GM12878 (cell line): ENCODE measurements around the gene RADIL. TPM values are rescaled to one million over a fixed set of nuclear protein-coding genes. Genes with fewer than 3 reads are reported as not detected.

ENCODE experiments used
- ATAC-seq: fragments of 200-7000 bp; cut with Tn5 transposase; 3 replicates; pipeline ENCODE4 v1.9.1; 2020; ENCODE audit warnings: mild to moderate bottlenecking, moderate library complexity
- BruUV-seq: library from RNA; stranded (reverse); fragments of 400-500 nt; replicated peaks from 2 replicates; lab custom pipeline; 2021; lab: Mats Ljungman, UMichigan
- CTCF ChIA-PET: fragments of 300-600 bp; sonication (Branson Sonifier 250); formaldehyde crosslinking; extraction: SDS; loops from one replicate; lab custom pipeline; 2021; ENCODE audit warnings: inconsistent platforms; lab: Yijun Ruan, JAX
- POLR2A ChIA-PET: fragments of 350-600 bp; formaldehyde crosslinking; extraction: SDS; loops from one replicate; lab custom pipeline; 2021; ENCODE audit warnings: inconsistent platforms; lab: Charles Lee
- RAD21 ChIA-PET: fragments of 300-600 bp; sonication (Branson Sonifier 250); formaldehyde crosslinking; loops from one replicate; lab custom pipeline; 2023; ENCODE audit warnings: antibody characterized with exemption; ENCODE audit not compliant: unreplicated experiment; lab: Charles Lee
- SMC1A ChIA-PET: fragments of 300-600 bp; sonication (Branson Sonifier 250); formaldehyde crosslinking; loops from one replicate; lab custom pipeline; 2023; ENCODE audit not compliant: unreplicated experiment, uncharacterized antibody; lab: Charles Lee
- DNase-seq: peaks from one replicate; pipeline ENCODE4 v3.0.0-alpha.2; 2011; ENCODE audit warnings: low read depth, low spot score
- FAIRE-seq: peaks from 3 replicates; lab custom pipeline; 2011; peaks lifted over from hg19 to GRCh38; lab: Jason Lieb, UNC
- H2AFZ ChIP-seq: 2 replicates; pipeline ENCODE4 v1.6.0; 2011; ENCODE audit warnings: low read depth, low read length, control low read depth; ENCODE audit not compliant: control insufficient read depth
- H3K27ac ChIP-seq: 2 replicates; pipeline ENCODE4 v1.5.1; 2011; ENCODE audit warnings: control low read depth; ENCODE audit not compliant: control insufficient read depth, insufficient read depth
- H3K27me3 ChIP-seq, 2 experiments: replicated peaks in 1 of 2; 2 replicates each; pipeline versions ENCODE4 v1.6.0 to v1.6.1; 2011; ENCODE audit warnings: low read length in 1 of 2; ENCODE audit not compliant: control insufficient read depth in 2 of 2, insufficient read depth in 2 of 2
- H3K36me3 ChIP-seq, 2 experiments: 2 replicates each; pipeline ENCODE4 v1.5.1; 2011; ENCODE audit warnings: low read length in 1 of 2; ENCODE audit not compliant: control insufficient read depth in 2 of 2, insufficient read depth in 2 of 2
- H3K4me1 ChIP-seq: 2 replicates; pipeline ENCODE4 v1.6.1; 2011; ENCODE audit warnings: mild to moderate bottlenecking, low read length, moderate library complexity, mixed read lengths; ENCODE audit not compliant: control insufficient read depth, insufficient read depth
- H3K4me2 ChIP-seq: 2 replicates; pipeline ENCODE4 v1.6.0; 2011; ENCODE audit warnings: control low read depth; ENCODE audit not compliant: control insufficient read depth, insufficient read depth
- H3K4me3 ChIP-seq: fragments of 200-600 bp; sonication (generic); 2 replicates; pipeline ENCODE4 v1.5.1; 2016
- H3K79me2 ChIP-seq: 2 replicates; pipeline ENCODE4 v1.6.0; 2011; ENCODE audit warnings: low read length; ENCODE audit not compliant: control insufficient read depth, insufficient read depth
- H3K9ac ChIP-seq: 2 replicates; pipeline ENCODE4 v1.8.0; 2011; ENCODE audit warnings: low read length, control low read depth, mixed read lengths; ENCODE audit not compliant: control insufficient read depth, insufficient read depth
- H3K9me3 ChIP-seq: replicated peaks from 3 replicates; pipeline ENCODE4 v1.5.1; 2011; ENCODE audit warnings: mild to moderate bottlenecking, low read length; ENCODE audit not compliant: control insufficient read depth, insufficient read depth
- H4K20me1 ChIP-seq: 2 replicates; pipeline ENCODE4 v1.6.0; 2011; ENCODE audit not compliant: control insufficient read depth, insufficient read depth
- ATF7 ChIP-seq: fragments of 450-650 bp; IDR thresholded peaks from 2 replicates; pipeline ENCODE4 v1.6.1; 2016; ENCODE audit warnings: low read depth, mild to moderate bottlenecking
- BCL11A ChIP-seq: IDR thresholded peaks from 2 replicates; pipeline ENCODE4 v1.6.1; 2011; ENCODE audit warnings: low read depth, low read length
- CBX3 ChIP-seq: fragments of 200-600 bp; sonication (generic); IDR thresholded peaks from 2 replicates; pipeline ENCODE4 v1.6.1; 2016; ENCODE audit warnings: low read depth, borderline replicate concordance
- CBX5 ChIP-seq: sonication (generic); IDR thresholded peaks from 2 replicates; pipeline ENCODE4 v1.6.1; 2016; ENCODE audit warnings: low read depth, moderate library complexity, mild to moderate bottlenecking, inconsistent platforms
- EGR1 ChIP-seq, 2 experiments: IDR thresholded peaks; 1 replicate in 1 of 2; 2 replicates in 1 of 2; pipeline ENCODE4 v1.6.1; 2011 to 2012; ENCODE audit warnings: low read depth in 2 of 2, low read length in 2 of 2, borderline replicate concordance in 1 of 2, mild to moderate bottlenecking in 1 of 2, moderate library complexity in 1 of 2
- NFIC ChIP-seq: IDR thresholded peaks from 2 replicates; pipeline ENCODE4 v1.6.1; 2012; ENCODE audit warnings: low read depth, mild to moderate bottlenecking, inconsistent platforms, low read length, moderate library complexity
- STAT1 ChIP-seq: fragments of 450-650 bp; conservative IDR thresholded peaks from 2 replicates; pipeline ENCODE4 v1.6.1; 2014; ENCODE audit warnings: antibody characterized with exemption, mild to moderate bottlenecking
- ZNF217 ChIP-seq: fragments of 450-650 bp; IDR thresholded peaks from 2 replicates; pipeline ENCODE4 v1.6.1; 2017; ENCODE audit warnings: antibody characterized with exemption, mild to moderate bottlenecking
- ZNF592 ChIP-seq: fragments of 450-650 bp; IDR thresholded peaks from 2 replicates; pipeline ENCODE4 v1.6.1; 2017; ENCODE audit warnings: mild to moderate bottlenecking, moderate library complexity
- WGBS: methylation state at CpG from one replicate; pipeline ENCODE4 v1.1.6; 2016; ENCODE audit warnings: low lambda C conversion rate; ENCODE audit not compliant: insufficient replicate concordance, insufficient coverage; ENCODE audit errors: missing lambda C conversion rate; 5-methylcytosine and 5-hydroxymethylcytosine counted together
- in situ Hi-C: fragments of 300-500 bp; cut with MboI; formaldehyde crosslinking; loops from 9 replicates; pipeline ENCODE4 v1.14.3; 2018; ENCODE audit warnings: mixed read lengths
- intact Hi-C: fragments of 100-400 bp; cut with micrococcal nuclease; formaldehyde crosslinking; loops from one replicate; pipeline ENCODE4 v1.14.2; 2022; ENCODE audit not compliant: unreplicated experiment
- polyA plus RNA-seq, 11 experiments: library from polyadenylated mRNA; depleted of rRNA in 4 of 11; unstranded in 6 of 11; stranded (reverse) in 5 of 11; fragments of >200 nt; fragmentation: Nextera tagmentation in 4 of 11; fragmentation: Illumina TruSeq in 1 of 11; extraction: Ambion mirVana in 4 of 11; extraction: Trizol in 1 of 11; gene quantifications; 1 replicate in 1 of 11; 2 replicates in 10 of 11; pipeline versions ENCODE4 v1.2.1 to v1.2.3, GENCODE V29; 2011 to 2016; ENCODE audit warnings: inconsistent platforms in 2 of 11, missing spikeins in 2 of 11, low read depth in 1 of 11
- total RNA-seq, 4 experiments: library from RNA; depleted of rRNA in 3 of 4; stranded (reverse); fragments of >200 nt in 3 of 4; fragmentation: Illumina TruSeq in 1 of 4; extraction: Trizol in 1 of 4; gene quantifications; 2 replicates each; pipeline versions ENCODE4 v1.2.1 to v1.2.3, GENCODE V29; 2013 to 2021

Gene RADIL
- total and polyA plus RNA-seq, 10 of the 15 experiments (the other 5 are each of a cell fraction or from before 2014, with no cell fraction given): 0.05 to 0.06 TPM; not detected in 8

- no peak for DNase-seq
- no peaks in the 10 kb centered on the region for H3K79me2 ChIP-seq
- no peak for TF ChIP-seq ATF7
- no peak for ATAC-seq
- no peaks in the 10 kb centered on the region for H4K20me1 ChIP-seq
- in situ Hi-C loops (no loop called here), intact Hi-C loops (no loop called here)
- WGBS: 18% methylated on average over 14 of the region's 14 CpGs
- no peak overlapping the region for H3K27ac ChIP-seq
- no peaks in the 10 kb centered on the region for H3K4me1 ChIP-seq
- no peaks in the 10 kb centered on the region for H3K27me3 ChIP-seq
- no peak overlapping the region for H2AFZ ChIP-seq
- ChIA-PET SMC1A (no interaction called here), POLR2A (no interaction called here), CTCF (no interaction called here), RAD21 (no interaction called here)
- H3K4me3 ChIP-seq: no peak overlapping the region
- H3K36me3 ChIP-seq: no peaks in the 10 kb centered on the region
- H3K9me3 ChIP-seq: no peaks in the 10 kb centered on the region; the same call in 2 of the 3 replicates
- no peak for FAIRE-seq
- H3K4me2 ChIP-seq: no peak overlapping the region
- H3K9ac ChIP-seq: no peak overlapping the region
- BruUV-seq: no TSS peak
These were observed 73.8 kb downstream of the RADIL start for GRCh38 chr7:4809666-4810065.

- WGBS: 19% methylated on average over 35 of the region's 38 CpGs
- H3K9ac ChIP-seq: no peak overlapping the region
- H4K20me1 ChIP-seq: no peaks in the 10 kb centered on the region
- no TSS peak for BruUV-seq
- in situ Hi-C loops (no loop called here), intact Hi-C loops (no loop called here)
- no peaks in the 10 kb centered on the region for H3K4me1 ChIP-seq
- DNase-seq (no peak), FAIRE-seq (no peak), ATAC-seq (no peak)
- H3K4me3 ChIP-seq: no peak overlapping the region
- H3K36me3 ChIP-seq: no peaks in the 10 kb centered on the region
- peak overlapping the region; percentile 48 for H3K4me2 ChIP-seq
- RAD21 ChIA-PET: no interaction called here
- CTCF ChIA-PET: no interaction called here
- no peak overlapping the region for H3K27ac ChIP-seq
- SMC1A ChIA-PET: no interaction called here
- H2AFZ ChIP-seq: peak overlapping the region; percentile 4; the same call in 1 of the 2 replicates
- POLR2A ChIA-PET: no interaction called here
- no peaks in the 10 kb centered on the region for H3K27me3 ChIP-seq
- H3K9me3 ChIP-seq: no peaks in the 10 kb centered on the region; the same call in 2 of the 3 replicates
- H3K79me2 ChIP-seq: no peaks in the 10 kb centered on the region
- TF ChIP-seq BCL11A: no peak
- no peak for TF ChIP-seq ZNF592
- TF ChIP-seq CBX3: no peak
- no peak for TF ChIP-seq EGR1 (IDR thresholded peaks at IDR 0.05; ENCODE audit: borderline replicate concordance in 1 of 2, low read depth in 2 of 2, low read length in 2 of 2)
- TF ChIP-seq NFIC: no peak
- no peak for TF ChIP-seq STAT1
- TF ChIP-seq ZNF217: no peak
- no peak for TF ChIP-seq CBX5
These were observed 74.4 kb downstream of the RADIL start for GRCh38 chr7:4809091-4809591.
